Measurements from ENCODE around the gene ZBTB32. TPM values are rescaled to one million over a fixed set of nuclear protein-coding genes. Genes with fewer than 3 reads are reported as not detected.
"Not testable (repeated sequence)": the region's sequence is repeated elsewhere in the genome, so short reads cannot be mapped to it uniquely, and the experiment has no call there.

ZBTB32 gene
- total RNA-seq, 1 experiment from 2014 or later, result 0.06 TPM

- DNase-seq (ENCODE audit: low read depth), result no peak
Observed at GRCh38 chr19:35719402-35720162, 15.2 kb downstream of the ZBTB32 start.

GRCh38 chr19:35720163-35720524, 15.8 kb downstream of the ZBTB32 start:
- DNase-seq (ENCODE audit: low read depth), result no peak

DNA sequence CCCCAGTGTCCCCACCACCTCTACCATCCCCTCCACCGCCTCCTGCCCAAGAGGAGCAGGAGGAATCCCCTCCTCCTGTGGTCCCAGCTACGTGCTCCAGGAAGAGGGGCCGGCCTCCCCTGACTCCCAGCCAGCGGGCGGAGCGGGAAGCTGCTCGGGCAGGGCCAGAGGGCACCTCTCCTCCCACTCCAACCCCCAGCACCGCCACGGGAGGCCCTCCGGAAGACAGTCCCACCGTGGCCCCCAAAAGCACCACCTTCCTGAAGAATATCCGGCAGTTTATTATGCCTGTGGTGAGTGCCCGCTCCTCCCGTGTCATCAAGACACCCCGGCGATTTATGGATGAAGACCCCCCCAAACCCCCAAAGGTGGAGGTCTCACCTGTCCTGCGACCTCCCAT, 16.3 kb downstream of the ZBTB32 start:
- no peak for DNase-seq (ENCODE audit: low read depth)

DNA sequence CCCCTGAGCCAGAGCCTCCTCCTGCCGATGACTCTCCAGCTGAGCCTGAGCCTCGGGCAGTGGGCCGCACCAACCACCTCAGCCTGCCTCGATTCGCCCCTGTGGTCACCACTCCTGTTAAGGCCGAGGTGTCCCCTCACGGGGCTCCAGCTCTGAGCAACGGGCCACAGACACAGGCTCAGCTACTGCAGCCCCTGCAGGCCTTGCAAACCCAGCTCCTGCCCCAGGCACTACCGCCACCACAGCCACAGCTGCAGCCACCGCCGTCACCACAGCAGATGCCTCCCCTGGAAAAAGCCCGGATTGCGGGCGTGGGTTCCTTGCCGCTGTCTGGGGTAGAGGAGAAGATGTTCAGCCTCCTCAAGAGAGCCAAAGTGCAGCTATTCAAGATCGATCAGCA, 17.0 kb downstream of the ZBTB32 start:
- no peak for DNase-seq (ENCODE audit: low read depth)

GRCh38 chr19:35722461-35722860, 18.1 kb downstream of the ZBTB32 start:
- DNase-seq (ENCODE audit: low read depth), result no peak

- no peak for DNase-seq (ENCODE audit: low read depth)
Observed at GRCh38 chr19:35722897-35723296, 18.5 kb downstream of the ZBTB32 start.

- no peak for DNase-seq (ENCODE audit: low read depth)
Observed at GRCh38 chr19:35723671-35724070, 19.3 kb downstream of the ZBTB32 start.

- not testable (repeated sequence) for DNase-seq (ENCODE audit: low read depth)
Observed at GRCh38 chr19:35724132-35724531, 19.8 kb downstream of the ZBTB32 start.

- DNase-seq (ENCODE audit: low read depth), result no peak
Observed at GRCh38 chr19:35724560-35724959, 20.2 kb downstream of the ZBTB32 start.

- no peak for DNase-seq (ENCODE audit: low read depth)
Observed at GRCh38 chr19:35725216-35725861, 21.0 kb downstream of the ZBTB32 start.

GRCh38 chr19:35727053-35727955, 22.9 kb downstream of the ZBTB32 start:
- no peak for DNase-seq (ENCODE audit: low read depth)

DNA sequence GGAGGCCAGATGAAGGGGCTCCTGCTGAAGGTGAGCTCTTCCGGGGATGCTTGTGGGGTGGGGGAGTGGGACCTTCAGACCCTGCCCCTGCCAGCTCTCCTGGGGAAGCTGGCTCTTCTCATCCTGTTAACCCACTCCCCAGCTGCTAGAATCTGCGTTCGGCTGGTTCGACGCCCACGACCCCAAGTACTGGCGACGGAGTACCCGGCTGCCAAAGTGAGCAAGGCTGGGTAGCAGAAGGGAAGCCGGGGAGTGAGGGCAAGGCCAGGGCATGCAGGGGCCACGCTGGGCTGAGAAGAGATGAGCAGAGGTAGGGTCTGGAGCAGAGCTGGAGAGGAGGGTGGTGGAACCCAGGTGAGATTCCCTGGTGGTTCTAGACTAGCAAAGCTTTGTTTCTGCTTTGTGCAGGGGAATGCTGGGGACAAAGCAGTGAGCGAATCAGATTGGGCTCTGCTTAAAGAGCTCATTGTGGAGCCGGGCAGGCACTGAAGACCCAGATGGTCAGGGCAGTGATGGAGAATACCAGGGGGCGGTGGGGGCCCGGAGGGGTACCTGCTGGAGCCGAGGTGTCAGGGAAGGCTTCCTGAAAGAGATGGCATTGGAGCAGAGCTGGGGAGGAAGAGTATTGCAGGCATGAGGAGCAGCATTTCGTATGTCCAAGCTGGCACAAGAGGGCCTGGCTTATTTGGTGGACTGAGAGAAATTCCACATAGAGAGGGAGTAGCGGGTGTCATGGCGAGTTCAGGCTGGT, 23.8 kb downstream of the ZBTB32 start:
- no peak for DNase-seq (ENCODE audit: low read depth)

- DNase-seq (ENCODE audit: low read depth), result no peak
Observed at GRCh38 chr19:35729021-35729420, 24.7 kb downstream of the ZBTB32 start.

- no peak for DNase-seq (ENCODE audit: low read depth)
Observed at GRCh38 chr19:35729763-35730162, 25.4 kb downstream of the ZBTB32 start.

- no peak for DNase-seq (ENCODE audit: low read depth)
Observed at GRCh38 chr19:35730326-35730725, 26.0 kb downstream of the ZBTB32 start.

- DNase-seq (ENCODE audit: low read depth), result no peak
Observed at GRCh38 chr19:35731353-35731752, 27.0 kb downstream of the ZBTB32 start.

DNA sequence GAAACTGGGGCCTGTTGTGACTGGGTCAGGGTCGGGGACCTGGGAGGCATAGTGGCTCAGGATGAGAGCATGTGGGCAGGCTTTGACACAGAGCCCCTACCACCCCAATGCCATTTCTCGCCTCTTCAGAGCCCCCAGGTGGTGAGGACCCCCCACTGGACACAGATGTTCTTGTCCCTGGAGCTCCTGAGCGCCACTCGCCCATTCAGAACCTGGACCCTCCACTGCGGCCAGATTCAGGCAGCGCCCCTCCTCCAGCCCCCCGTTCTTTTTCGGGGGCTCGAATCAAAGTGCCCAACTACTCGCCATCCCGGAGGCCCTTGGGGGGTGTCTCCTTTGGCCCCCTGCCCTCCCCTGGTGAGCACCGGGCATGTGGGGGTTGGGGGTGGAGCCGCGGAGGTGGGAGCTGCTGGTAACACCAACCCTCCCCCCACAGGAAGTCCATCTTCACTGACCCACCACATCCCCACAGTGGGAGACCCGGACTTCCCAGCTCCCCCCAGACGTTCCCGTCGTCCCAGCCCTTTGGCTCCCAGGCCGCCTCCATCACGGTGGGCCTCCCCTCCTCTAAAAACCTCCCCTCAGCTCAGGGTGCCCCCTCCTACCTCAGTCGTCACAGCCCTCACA, 27.5 kb downstream of the ZBTB32 start:
- no peak for DNase-seq (ENCODE audit: low read depth)

DNA sequence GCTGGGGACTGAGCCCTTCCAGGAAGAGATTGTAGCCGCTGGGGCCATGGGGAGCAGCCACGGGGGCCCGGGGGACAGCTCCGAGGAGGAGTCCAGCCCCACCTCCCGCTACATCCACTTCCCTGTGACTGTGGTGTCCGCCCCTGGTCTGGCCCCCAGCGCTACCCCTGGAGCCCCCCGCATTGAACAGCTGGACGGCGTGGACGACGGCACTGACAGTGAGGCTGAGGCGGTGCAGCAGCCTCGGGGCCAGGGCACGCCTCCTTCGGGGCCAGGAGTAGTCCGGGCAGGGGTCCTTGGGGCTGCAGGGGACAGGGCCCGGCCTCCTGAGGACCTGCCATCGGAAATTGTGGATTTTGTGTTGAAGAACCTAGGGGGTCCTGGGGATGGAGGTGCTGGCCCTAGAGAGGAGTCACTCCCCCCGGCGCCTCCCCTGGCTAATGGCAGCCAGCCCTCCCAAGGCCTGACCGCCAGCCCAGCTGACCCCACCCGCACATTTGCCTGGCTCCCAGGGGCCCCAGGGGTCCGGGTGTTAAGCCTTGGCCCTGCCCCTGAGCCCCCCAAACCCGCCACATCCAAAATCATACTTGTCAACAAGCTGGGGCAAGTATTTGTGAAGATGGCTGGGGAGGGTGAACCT, 28.3 kb downstream of the ZBTB32 start:
- no peak for DNase-seq (ENCODE audit: low read depth)

DNA sequence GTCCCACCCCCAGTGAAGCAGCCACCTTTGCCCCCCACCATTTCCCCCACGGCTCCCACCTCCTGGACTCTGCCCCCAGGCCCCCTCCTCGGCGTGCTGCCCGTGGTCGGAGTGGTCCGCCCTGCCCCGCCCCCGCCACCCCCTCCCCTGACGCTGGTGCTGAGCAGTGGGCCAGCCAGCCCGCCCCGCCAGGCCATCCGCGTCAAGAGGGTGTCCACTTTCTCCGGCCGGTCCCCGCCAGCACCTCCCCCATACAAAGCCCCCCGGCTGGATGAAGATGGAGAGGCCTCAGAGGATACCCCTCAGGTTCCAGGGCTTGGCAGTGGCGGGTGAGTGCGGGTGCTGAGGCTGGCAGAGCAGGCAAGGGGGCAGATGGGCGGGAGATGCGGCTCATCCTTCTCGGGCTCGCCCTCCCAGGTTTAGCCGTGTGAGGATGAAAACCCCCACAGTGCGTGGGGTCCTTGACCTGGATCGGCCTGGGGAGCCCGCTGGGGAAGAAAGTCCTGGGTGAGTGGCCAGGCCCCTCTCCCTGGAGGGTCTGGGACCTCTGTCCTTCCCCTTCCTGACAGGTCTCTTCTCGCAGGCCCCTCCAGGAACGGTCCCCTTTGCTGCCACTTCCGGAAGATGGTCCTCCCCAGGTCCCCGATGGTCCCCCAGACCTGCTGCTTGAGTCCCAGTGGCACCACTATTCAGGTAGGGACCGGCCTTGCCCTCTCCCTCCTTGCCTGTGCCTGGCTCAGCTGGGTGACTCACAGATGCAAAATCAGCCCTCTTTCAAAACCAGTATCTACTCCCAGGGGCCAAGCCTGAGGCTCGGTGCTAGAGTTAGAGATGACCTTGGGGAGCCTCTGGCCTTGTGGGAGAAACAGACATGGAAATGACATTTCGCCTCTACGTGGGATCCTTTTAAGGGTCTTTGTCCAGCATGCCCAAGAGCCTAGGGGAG, 29.1 kb downstream of the ZBTB32 start:
- no peak for DNase-seq (ENCODE audit: low read depth)

DNA sequence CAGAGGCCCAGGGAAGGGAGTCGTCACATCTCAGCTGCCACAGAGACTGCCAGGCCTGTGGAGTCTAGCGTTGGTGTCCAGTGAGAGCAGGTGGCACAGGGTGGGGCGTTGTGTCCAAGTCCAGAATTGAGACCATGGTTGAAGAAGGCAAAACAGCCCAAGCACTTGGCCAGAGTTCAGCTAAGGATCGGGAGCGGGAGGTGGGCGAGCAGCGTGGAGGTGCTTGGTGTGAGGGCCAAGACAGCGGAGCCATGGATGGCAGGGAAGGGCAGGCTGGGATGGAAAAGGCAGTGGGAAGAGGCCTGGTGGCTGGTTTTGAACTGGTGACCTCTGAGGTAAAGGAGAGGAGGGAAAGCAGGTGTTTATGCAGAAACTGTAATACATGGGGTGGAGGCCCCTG, 29.9 kb downstream of the ZBTB32 start:
- DNase-seq (ENCODE audit: low read depth), result no peak

Data from Daoy (cell line).